Fibroblast of lung (primary cell): ENCODE data around the gene DNAJC3. TPM values are rescaled to one million over a fixed set of nuclear protein-coding genes. Genes with fewer than 3 reads are reported as not detected.

ENCODE experiments used
- DNase-seq, 2 donors: peaks; one replicate each; pipeline versions ENCODE4 v3.0.0 to v3.0.0-alpha.2; 2010; ENCODE audit warnings: low read depth in 2 of 2
- H2AFZ ChIP-seq: 2 replicates; pipeline ENCODE4 v1.5.1; 2012; ENCODE audit warnings: low read length, control low read depth, inconsistent platforms
- H3K27ac ChIP-seq: 2 replicates; pipeline ENCODE4 v1.5.1; 2011; ENCODE audit warnings: low read length, control low read depth; ENCODE audit not compliant: insufficient read depth
- H3K27me3 ChIP-seq: 2 replicates; pipeline ENCODE4 v1.5.1; 2011; ENCODE audit warnings: mild to moderate bottlenecking, low read length; ENCODE audit not compliant: control insufficient read depth, insufficient read depth
- H3K36me3 ChIP-seq: 2 replicates; pipeline ENCODE4 v1.5.1; 2011; ENCODE audit warnings: low read length; ENCODE audit not compliant: control insufficient read depth, insufficient read depth
- H3K4me1 ChIP-seq: 2 replicates; pipeline ENCODE4 v1.5.1; 2011; ENCODE audit warnings: low read length; ENCODE audit not compliant: control insufficient read depth, insufficient read depth; ENCODE audit errors: extremely low read depth
- H3K4me2 ChIP-seq: 2 replicates; pipeline ENCODE4 v1.5.1; 2011; ENCODE audit warnings: low read length, control low read depth; ENCODE audit not compliant: insufficient read depth; ENCODE audit errors: extremely low read depth
- H3K4me3 ChIP-seq, 4 experiments: fragments of 200-600 bp in 1 of 4; sonication (generic) in 1 of 4; replicated peaks in 1 of 4; 2 replicates each; pipeline ENCODE4 v1.5.1; 2011 to 2016; ENCODE audit warnings: low read length in 4 of 4, low read depth in 3 of 4, mild to moderate bottlenecking in 3 of 4, control low read depth in 2 of 4, inconsistent platforms in 1 of 4, mixed read lengths in 1 of 4; ENCODE audit not compliant: insufficient read depth in 1 of 4; ENCODE audit errors: control extremely low read depth in 1 of 4
- H3K79me2 ChIP-seq: 2 replicates; pipeline ENCODE4 v1.5.1; 2012; ENCODE audit warnings: mild to moderate bottlenecking, low read length, inconsistent platforms; ENCODE audit not compliant: control insufficient read depth, insufficient read depth
- H3K9ac ChIP-seq: 2 replicates; pipeline ENCODE4 v1.5.1; 2011; ENCODE audit warnings: mild to moderate bottlenecking, low read length, control low read depth; ENCODE audit not compliant: insufficient read depth
- H3K9me3 ChIP-seq: 2 replicates; pipeline ENCODE4 v1.5.1; 2012; ENCODE audit warnings: low read depth, low read length; ENCODE audit not compliant: control insufficient read depth, insufficient read depth
- H4K20me1 ChIP-seq: 2 replicates; pipeline ENCODE4 v1.5.1; 2011; ENCODE audit warnings: low read length; ENCODE audit not compliant: control insufficient read depth, insufficient read depth; ENCODE audit errors: extremely low read depth
- CTCF ChIP-seq, 2 donors: IDR thresholded peaks in 1 of 2; conservative IDR thresholded peaks in 1 of 2; 1 replicate in 1 of 2; 2 replicates in 1 of 2; pipeline ENCODE4 v1.5.1; 2011 to 2012; ENCODE audit warnings: low read length in 2 of 2, control low read depth in 1 of 2, inconsistent platforms in 1 of 2, low read depth in 1 of 2, mild to moderate bottlenecking in 1 of 2
- EZH2 ChIP-seq: IDR thresholded peaks from 2 replicates; pipeline ENCODE4 v1.5.1; 2012; ENCODE audit warnings: low read length, control low read depth, mild to moderate bottlenecking; ENCODE audit errors: missing control alignments
- polyA plus RNA-seq, 2 donors: library from polyadenylated mRNA; depleted of rRNA in 1 of 2; stranded (reverse) in 1 of 2; unstranded in 1 of 2; fragments of >200 nt; gene quantifications; 2 replicates each; pipeline ENCODE4 v1.2.1, GENCODE V29; 2011 to 2012; ENCODE audit warnings: missing spikeins in 1 of 2
- total RNA-seq: library from RNA; depleted of rRNA; stranded (reverse); fragments of >200 nt; gene quantifications from 2 replicates; pipeline ENCODE4 v1.2.1, GENCODE V29; 2014

DNAJC3 gene
- total and polyA plus RNA-seq, 2 donors (not counting 1 experiment from before 2014, with no cell fraction given): 37.6 to 55.5 TPM

- no peak overlapping the region for H3K4me3 ChIP-seq
- no peak for TF ChIP-seq EZH2
- no peak for TF ChIP-seq CTCF (conservative IDR thresholded peaks at IDR 0.05 in 1 of 2, IDR thresholded peaks at IDR 0.05 in 1 of 2; ENCODE audit: low read depth in 1 of 2, low read length in 2 of 2)
- H3K9me3 ChIP-seq: no peaks in the 10 kb centered on the region
- no peak overlapping the region for H3K27ac ChIP-seq
- DNase-seq: peak; percentile 13 to 18
- H3K4me1 ChIP-seq: peaks cover 13% of the 10 kb centered on the region
- H3K9ac ChIP-seq: no peak overlapping the region
- no peak overlapping the region for H3K4me2 ChIP-seq
- H2AFZ ChIP-seq: no peak overlapping the region
- no peaks in the 10 kb centered on the region for H3K27me3 ChIP-seq
- H4K20me1 ChIP-seq: no peaks in the 10 kb centered on the region
- peaks cover 3% of the 10 kb centered on the region for H3K79me2 ChIP-seq
- peaks cover 2% of the 10 kb centered on the region for H3K36me3 ChIP-seq
Observed at GRCh38 chr13:95713651-95714050, 36.7 kb downstream of the DNAJC3 start.

GRCh38 chr13:95714142-95714832 lies 37.3 kb downstream of the DNAJC3 start:
- Histone ChIP-seq H3K36me3 (peaks cover 2% of the 10 kb centered on the region), H3K4me1 (peaks cover 13% of the 10 kb centered on the region), H2AFZ (no peak overlapping the region), H3K79me2 (peaks cover 3% of the 10 kb centered on the region), H3K4me2 (peak overlapping the region; percentile 37), H3K9ac (no peak overlapping the region), H3K27me3 (no peaks in the 10 kb centered on the region), H3K4me3 (no peak overlapping the region), H4K20me1 (no peaks in the 10 kb centered on the region), H3K9me3 (no peaks in the 10 kb centered on the region), H3K27ac (peak overlapping the region; percentile 14)
- peak; percentile 79 to 83 for DNase-seq
- TF ChIP-seq CTCF (conservative IDR thresholded peaks at IDR 0.05 in 1 of 2, IDR thresholded peaks at IDR 0.05 in 1 of 2; ENCODE audit: low read depth in 1 of 2, low read length in 2 of 2) (no peak), EZH2 (no peak)

- H3K4me3 ChIP-seq: no peak overlapping the region
- no peak for DNase-seq
- no peaks in the 10 kb centered on the region for H3K9me3 ChIP-seq
- no peak overlapping the region for H2AFZ ChIP-seq
- no peaks in the 10 kb centered on the region for H3K27me3 ChIP-seq
- no peak for TF ChIP-seq CTCF (conservative IDR thresholded peaks at IDR 0.05 in 1 of 2, IDR thresholded peaks at IDR 0.05 in 1 of 2; ENCODE audit: low read depth in 1 of 2, low read length in 2 of 2)
- no peak for TF ChIP-seq EZH2
- H3K36me3 ChIP-seq: peaks cover 2% of the 10 kb centered on the region
- H3K4me2 ChIP-seq: no peak overlapping the region
- H3K4me1 ChIP-seq: peaks cover 13% of the 10 kb centered on the region
- no peaks in the 10 kb centered on the region for H4K20me1 ChIP-seq
- H3K27ac ChIP-seq: no peak overlapping the region
- H3K79me2 ChIP-seq: peaks cover 3% of the 10 kb centered on the region
- no peak overlapping the region for H3K9ac ChIP-seq
Observed at GRCh38 chr13:95716231-95716630, 39.3 kb downstream of the DNAJC3 start.
